ENCODE measurements around the gene SEMA3F.

GRCh38 chr3:50212502-50212901 is 57.4 kb downstream of the SEMA3F start:
- no peak for TF ChIP-seq EZH2 (IDR thresholded peaks at IDR 0.05; ENCODE audit: low read depth)
- no peak; the same call in 1 of the 2 replicates for TF ChIP-seq CTCF (conservative IDR thresholded peaks at IDR 0.05)

Measured in PC-9 (cell line).